ENCODE measurements around the gene PDE9A.

Gene PDE9A

DNA sequence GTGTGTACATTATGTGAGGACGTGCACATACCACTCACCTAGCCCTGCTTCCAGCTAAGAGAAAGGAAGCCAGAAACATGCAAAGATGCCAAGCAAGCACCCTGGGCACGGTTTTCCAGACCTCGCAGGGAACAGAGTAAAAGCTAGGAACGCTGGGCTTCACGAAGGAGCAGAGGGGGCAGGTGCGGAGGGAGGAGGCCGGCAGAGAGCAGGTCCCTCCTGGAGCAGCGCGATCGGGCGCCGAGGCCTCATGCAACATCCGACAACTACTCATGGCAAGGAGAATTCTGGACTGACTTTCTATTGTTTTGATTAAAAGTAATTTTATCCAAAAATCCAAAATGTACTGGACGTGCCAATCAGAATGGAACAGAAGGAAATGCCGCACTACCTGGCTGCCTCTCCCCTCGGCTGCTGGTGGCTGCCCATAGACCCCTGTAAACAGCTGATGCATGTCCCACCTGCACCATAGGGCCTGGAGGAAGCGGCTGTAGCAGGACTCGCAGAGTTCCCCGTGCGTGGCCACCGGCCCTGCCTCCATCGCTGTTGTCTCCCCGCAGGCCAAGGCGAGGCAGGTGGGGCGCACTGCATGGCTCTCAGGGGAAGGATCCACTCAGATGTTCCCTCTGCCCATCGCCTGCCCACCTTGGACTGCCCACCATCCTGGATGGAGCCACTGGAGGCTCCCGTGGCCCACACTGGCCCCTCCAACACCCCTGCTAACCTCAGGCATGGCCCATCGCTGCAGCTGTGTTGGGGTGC lies 132.4 kb downstream of the PDE9A start:
- DNase-seq, result no peak
- Histone ChIP-seq H3K27me3 (replicated peaks in 2 of 5; ENCODE audit: control insufficient read depth in 4 of 5, insufficient read depth in 5 of 5, low read length in 4 of 5) (peaks cover 0 to 8% (median 1%) of the 10 kb centered on the region in 5 experiments), H3K4me1 (ENCODE audit: control extremely low read depth in 1 of 4, control insufficient read depth in 4 of 4, insufficient read depth in 4 of 4, low read length in 3 of 4) (peaks cover 0 to 30% (median 23%) of the 10 kb centered on the region in 4 experiments), H3K9me3 (ENCODE audit: control extremely low read depth in 1 of 5, control insufficient read depth in 4 of 5, insufficient read depth in 2 of 5, low read depth in 1 of 5, low read length in 4 of 5) (no peaks in the 10 kb centered on the region), H3K4me3 (ENCODE audit: control insufficient read depth in 1 of 7, extremely low read depth in 1 of 7, insufficient read depth in 4 of 7, low read depth in 2 of 7, low read length in 6 of 7) (no peak overlapping the region), H3K27ac (ENCODE audit: insufficient read depth in 1 of 2, low read depth in 1 of 2, low read length in 2 of 2, poor library complexity in 1 of 2, severe bottlenecking in 2 of 2) (no peak overlapping the region), H3K36me3 (ENCODE audit: control insufficient read depth in 4 of 4, insufficient read depth in 4 of 4, low read length in 3 of 4) (no peaks in the 10 kb centered on the region)
- POLR2A ChIA-PET, result no interaction called here
- CTCF ChIA-PET, result no interaction called here
- WGBS (ENCODE audit: insufficient coverage), result 95% methylated on average over 26 of the region's 28 CpGs

DNA sequence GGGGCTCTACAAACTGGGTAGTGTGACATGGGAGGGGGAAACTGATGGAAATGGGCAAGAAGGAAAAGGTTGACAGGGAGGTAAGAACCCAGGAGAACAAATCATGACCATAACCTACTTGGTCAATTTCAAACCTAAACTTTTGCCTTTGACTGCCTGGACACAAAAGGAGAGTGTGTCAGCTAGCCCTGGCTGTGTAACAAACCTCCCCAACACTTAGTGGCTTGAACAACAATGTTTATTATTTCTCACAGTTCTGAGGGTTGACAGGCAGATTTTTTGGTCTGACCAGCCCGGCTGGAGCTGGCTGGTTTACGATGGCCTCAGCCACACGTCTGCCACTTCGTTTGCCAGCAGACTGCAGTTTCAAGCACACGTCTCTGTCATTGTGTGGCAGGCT lies 133.5 kb downstream of the PDE9A start:
- Histone ChIP-seq H3K27ac (ENCODE audit: insufficient read depth in 1 of 2, low read depth in 1 of 2, low read length in 2 of 2, poor library complexity in 1 of 2, severe bottlenecking in 2 of 2) (no peak overlapping the region), H3K27me3 (replicated peaks in 2 of 5; ENCODE audit: control insufficient read depth in 4 of 5, insufficient read depth in 5 of 5, low read length in 4 of 5) (no peaks in the 10 kb centered on the region), H3K4me1 (ENCODE audit: control extremely low read depth in 1 of 4, control insufficient read depth in 4 of 4, insufficient read depth in 4 of 4, low read length in 3 of 4) (peaks cover 0 to 21% (median 15%) of the 10 kb centered on the region in 4 experiments), H3K36me3 (ENCODE audit: control insufficient read depth in 4 of 4, insufficient read depth in 4 of 4, low read length in 3 of 4) (no peaks in the 10 kb centered on the region), H3K9me3 (ENCODE audit: control extremely low read depth in 1 of 5, control insufficient read depth in 4 of 5, insufficient read depth in 2 of 5, low read depth in 1 of 5, low read length in 4 of 5) (no peaks in the 10 kb centered on the region), H3K4me3 (ENCODE audit: control insufficient read depth in 1 of 7, extremely low read depth in 1 of 7, insufficient read depth in 4 of 7, low read depth in 2 of 7, low read length in 6 of 7) (no peak overlapping the region)
- ChIA-PET POLR2A (no interaction called here), CTCF (no interaction called here)
- 91% methylated on average over 5 of the region's 5 CpGs for WGBS (ENCODE audit: insufficient coverage)
- DNase-seq, result no peak

DNA sequence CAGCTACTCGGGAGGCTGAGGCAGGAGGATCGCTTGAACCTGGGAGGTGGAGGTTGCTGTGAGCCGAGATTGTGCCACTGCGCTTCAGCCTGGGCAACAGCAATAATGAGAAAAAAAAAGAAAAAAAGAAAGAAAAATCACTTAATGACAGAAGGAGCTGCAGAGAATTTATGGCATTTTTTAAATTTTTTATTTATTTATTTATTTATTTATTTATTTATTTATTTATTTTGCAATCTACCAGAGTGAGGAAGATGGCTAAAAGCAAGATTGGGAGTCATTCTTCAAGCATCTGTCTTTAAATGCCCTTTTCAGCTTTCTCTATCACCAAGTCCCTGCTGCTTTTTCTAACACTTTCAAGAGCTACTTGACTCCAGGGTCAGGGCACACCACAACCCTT lies 134.2 kb downstream of the PDE9A start:
- no peaks in the 10 kb centered on the region for H3K27me3 ChIP-seq (replicated peaks in 2 of 5; ENCODE audit: control insufficient read depth in 4 of 5, insufficient read depth in 5 of 5, low read length in 4 of 5)
- ChIA-PET CTCF (no interaction called here), POLR2A (no interaction called here)

DNA sequence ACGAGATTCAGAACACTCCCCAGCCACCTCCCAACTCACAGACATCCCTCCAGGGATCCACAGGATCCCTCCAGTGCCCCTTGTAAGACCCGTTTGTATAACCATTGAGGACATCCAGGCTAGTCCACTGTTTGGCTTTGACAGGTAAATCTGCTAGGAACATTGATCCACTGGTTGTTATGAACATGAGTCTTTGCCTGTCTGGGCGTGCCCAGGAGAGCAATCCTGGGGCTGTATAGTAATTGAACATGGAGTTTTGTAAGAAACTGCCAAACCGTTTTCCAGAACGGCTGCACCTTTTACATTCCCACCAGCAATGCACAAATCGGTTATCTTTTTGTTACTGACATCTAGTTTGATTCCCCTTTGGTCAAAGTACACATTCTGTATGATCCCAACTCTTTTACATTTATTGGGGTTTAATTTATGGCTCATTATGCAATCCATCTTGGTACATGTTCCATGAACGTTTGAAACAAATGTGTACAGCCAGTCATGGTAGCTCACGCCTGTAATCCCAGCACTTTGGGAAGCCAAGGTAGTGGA lies 137.2 kb downstream of the PDE9A start:
- no peak for DNase-seq
- Histone ChIP-seq H3K4me1 (ENCODE audit: control extremely low read depth in 1 of 4, control insufficient read depth in 4 of 4, insufficient read depth in 4 of 4, low read length in 3 of 4) (no peaks in the 10 kb centered on the region), H3K4me3 (ENCODE audit: control insufficient read depth in 1 of 7, extremely low read depth in 1 of 7, insufficient read depth in 4 of 7, low read depth in 2 of 7, low read length in 6 of 7) (no peak overlapping the region), H3K27ac (ENCODE audit: insufficient read depth in 1 of 2, low read depth in 1 of 2, low read length in 2 of 2, poor library complexity in 1 of 2, severe bottlenecking in 2 of 2) (no peak overlapping the region), H3K36me3 (ENCODE audit: control insufficient read depth in 4 of 4, insufficient read depth in 4 of 4, low read length in 3 of 4) (no peaks in the 10 kb centered on the region), H3K27me3 (replicated peaks in 2 of 5; ENCODE audit: control insufficient read depth in 4 of 5, insufficient read depth in 5 of 5, low read length in 4 of 5) (no peaks in the 10 kb centered on the region), H3K9me3 (ENCODE audit: control extremely low read depth in 1 of 5, control insufficient read depth in 4 of 5, insufficient read depth in 2 of 5, low read depth in 1 of 5, low read length in 4 of 5) (no peaks in the 10 kb centered on the region)
- 92% methylated on average over 6 of the region's 8 CpGs for WGBS (ENCODE audit: insufficient coverage)
- CTCF ChIA-PET, result no interaction called here
- POLR2A ChIA-PET, result no interaction called here

More for the DNA sequence above, 134.2 kb downstream of the PDE9A start:
- peaks cover 0 to 19% (median 12%) of the 10 kb centered on the region in 4 experiments for H3K4me1 ChIP-seq (ENCODE audit: control extremely low read depth in 1 of 4, control insufficient read depth in 4 of 4, insufficient read depth in 4 of 4, low read length in 3 of 4)
- no peaks in the 10 kb centered on the region for H3K9me3 ChIP-seq (ENCODE audit: control extremely low read depth in 1 of 5, control insufficient read depth in 4 of 5, insufficient read depth in 2 of 5, low read depth in 1 of 5, low read length in 4 of 5)
- H3K4me3 ChIP-seq (ENCODE audit: control insufficient read depth in 1 of 7, extremely low read depth in 1 of 7, insufficient read depth in 4 of 7, low read depth in 2 of 7, low read length in 6 of 7), result no peak overlapping the region
- WGBS (ENCODE audit: insufficient coverage), result 100% methylated on average over 2 of the region's 4 CpGs
- no peak overlapping the region for H3K27ac ChIP-seq (ENCODE audit: insufficient read depth in 1 of 2, low read depth in 1 of 2, low read length in 2 of 2, poor library complexity in 1 of 2, severe bottlenecking in 2 of 2)
- DNase-seq, result no peak
- no peaks in the 10 kb centered on the region for H3K36me3 ChIP-seq (ENCODE audit: control insufficient read depth in 4 of 4, insufficient read depth in 4 of 4, low read length in 3 of 4)

DNA sequence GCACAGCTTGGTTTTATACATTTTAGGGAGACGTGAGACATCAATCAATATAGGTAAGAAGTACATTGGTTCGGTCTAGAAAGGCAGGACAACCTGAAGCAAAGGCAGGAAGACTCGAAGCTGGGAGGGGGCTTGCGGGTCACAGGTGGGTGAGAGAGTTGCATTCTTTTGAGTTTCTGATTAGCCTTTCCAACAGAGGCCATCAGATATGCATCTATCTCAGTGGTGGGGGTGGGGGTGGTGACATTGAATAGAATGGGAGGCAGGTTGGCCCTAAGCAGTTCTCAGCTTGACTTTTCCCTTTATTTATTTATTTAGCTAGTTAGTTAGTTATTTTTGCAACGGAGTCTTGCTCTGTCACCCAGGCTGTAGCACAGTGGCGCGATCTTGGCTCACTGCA lies 140.4 kb downstream of the PDE9A start:
- peaks cover 0 to 8% (median 4%) of the 10 kb centered on the region in 4 experiments for H3K4me1 ChIP-seq (ENCODE audit: control extremely low read depth in 1 of 4, control insufficient read depth in 4 of 4, insufficient read depth in 4 of 4, low read length in 3 of 4)
- ChIA-PET POLR2A (no interaction called here), CTCF (no interaction called here)
- no peak overlapping the region for H3K27ac ChIP-seq (ENCODE audit: insufficient read depth in 1 of 2, low read depth in 1 of 2, low read length in 2 of 2, poor library complexity in 1 of 2, severe bottlenecking in 2 of 2)
- no peak overlapping the region for H3K4me3 ChIP-seq (ENCODE audit: control insufficient read depth in 1 of 7, extremely low read depth in 1 of 7, insufficient read depth in 4 of 7, low read depth in 2 of 7, low read length in 6 of 7)
- no peaks in the 10 kb centered on the region for H3K36me3 ChIP-seq (ENCODE audit: control insufficient read depth in 4 of 4, insufficient read depth in 4 of 4, low read length in 3 of 4)
- DNase-seq, result no peak
- H3K27me3 ChIP-seq (replicated peaks in 2 of 5; ENCODE audit: control insufficient read depth in 4 of 5, insufficient read depth in 5 of 5, low read length in 4 of 5), result no peaks in the 10 kb centered on the region
- no peaks in the 10 kb centered on the region for H3K9me3 ChIP-seq (ENCODE audit: control extremely low read depth in 1 of 5, control insufficient read depth in 4 of 5, insufficient read depth in 2 of 5, low read depth in 1 of 5, low read length in 4 of 5)
- WGBS (ENCODE audit: insufficient coverage), result 100% methylated on average over 4 of the region's 7 CpGs

DNA sequence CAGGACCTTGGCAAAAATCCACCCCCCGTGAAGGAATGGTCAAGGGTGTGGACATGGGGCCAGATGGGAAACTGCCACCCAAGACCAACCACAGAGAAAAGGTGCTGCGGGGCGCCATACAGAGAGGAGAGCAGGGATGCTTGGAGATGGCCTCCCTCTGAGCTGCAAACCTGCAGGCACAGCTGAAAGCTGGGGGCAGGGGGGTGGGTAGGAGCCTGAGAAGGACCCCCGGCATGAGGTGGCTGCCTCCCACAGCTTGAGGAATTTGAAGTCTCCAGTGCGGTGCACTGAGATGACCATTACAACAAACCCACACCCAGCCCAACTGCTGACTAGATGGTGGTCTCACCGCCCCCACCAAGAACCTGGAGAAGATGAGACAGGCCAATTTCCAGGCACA lies 141.1 kb downstream of the PDE9A start:
- H3K27me3 ChIP-seq (replicated peaks in 2 of 5; ENCODE audit: control insufficient read depth in 4 of 5, insufficient read depth in 5 of 5, low read length in 4 of 5), result no peaks in the 10 kb centered on the region
- H3K4me3 ChIP-seq (ENCODE audit: control insufficient read depth in 1 of 7, extremely low read depth in 1 of 7, insufficient read depth in 4 of 7, low read depth in 2 of 7, low read length in 6 of 7), result no peak overlapping the region
- no peaks in the 10 kb centered on the region for H3K9me3 ChIP-seq (ENCODE audit: control extremely low read depth in 1 of 5, control insufficient read depth in 4 of 5, insufficient read depth in 2 of 5, low read depth in 1 of 5, low read length in 4 of 5)
- H3K36me3 ChIP-seq (ENCODE audit: control insufficient read depth in 4 of 4, insufficient read depth in 4 of 4, low read length in 3 of 4), result no peaks in the 10 kb centered on the region
- no peak overlapping the region for H3K27ac ChIP-seq (ENCODE audit: insufficient read depth in 1 of 2, low read depth in 1 of 2, low read length in 2 of 2, poor library complexity in 1 of 2, severe bottlenecking in 2 of 2)
- no peak for DNase-seq
- ChIA-PET POLR2A (no interaction called here), CTCF (interaction anchor here (1.4 kb wide), 1 partner anchor 12 kb away, joined by 4 read pairs; no protein-coding TSS in a partner anchor)
- 98% methylated on average over 5 of the region's 6 CpGs for WGBS (ENCODE audit: insufficient coverage)
- H3K4me1 ChIP-seq (ENCODE audit: control extremely low read depth in 1 of 4, control insufficient read depth in 4 of 4, insufficient read depth in 4 of 4, low read length in 3 of 4), result peaks cover 0 to 8% (median 4%) of the 10 kb centered on the region in 4 experiments

DNA sequence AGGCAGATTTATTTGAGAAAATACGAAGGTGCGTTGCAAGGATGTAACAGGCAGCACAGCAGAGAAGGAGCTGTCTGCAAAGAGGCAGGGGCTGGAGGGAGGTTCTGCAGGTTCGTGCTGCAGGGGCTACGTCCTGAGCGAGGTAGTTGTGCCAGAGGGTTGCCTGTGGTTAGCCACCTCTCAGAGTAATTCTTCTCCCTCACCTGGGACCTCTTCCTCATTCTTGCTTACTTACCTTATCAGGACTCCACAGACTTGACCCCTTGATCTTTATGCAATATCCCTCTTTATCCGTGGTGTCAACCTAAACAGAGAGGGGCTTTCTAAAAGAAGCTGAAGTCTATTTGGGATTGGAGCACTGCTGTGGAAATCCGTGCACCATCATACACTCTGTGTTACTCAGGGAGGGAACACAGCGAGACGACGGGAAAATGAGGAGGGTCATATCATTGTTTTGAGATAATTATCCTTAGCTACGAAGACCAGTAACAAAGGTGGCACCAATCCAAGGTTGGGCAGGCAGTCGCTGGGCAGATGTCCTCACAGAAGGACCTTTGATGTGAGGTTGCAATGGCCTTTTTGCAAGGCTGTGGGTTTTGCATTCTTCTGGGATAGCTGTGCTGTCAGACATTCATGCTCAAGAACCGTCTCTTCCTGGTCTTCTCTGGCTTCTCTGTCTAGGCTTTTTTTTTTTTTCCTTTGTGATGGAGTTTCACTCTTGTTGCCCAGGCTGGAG lies 143.1 kb downstream of the PDE9A start:
- peaks cover 0 to 11% (median 6%) of the 10 kb centered on the region in 4 experiments for H3K4me1 ChIP-seq (ENCODE audit: control extremely low read depth in 1 of 4, control insufficient read depth in 4 of 4, insufficient read depth in 4 of 4, low read length in 3 of 4)
- no peaks in the 10 kb centered on the region for H3K27me3 ChIP-seq (replicated peaks in 2 of 5; ENCODE audit: control insufficient read depth in 4 of 5, insufficient read depth in 5 of 5, low read length in 4 of 5)
- WGBS (ENCODE audit: insufficient coverage), result 82% methylated on average over 8 of the region's 13 CpGs
- DNase-seq, result peak in 1 of 3 donors; percentile 22
- H3K4me3 ChIP-seq (ENCODE audit: control insufficient read depth in 1 of 7, extremely low read depth in 1 of 7, insufficient read depth in 4 of 7, low read depth in 2 of 7, low read length in 6 of 7), result no peak overlapping the region
- ChIA-PET CTCF (interaction anchor here (1.4 to 1.7 kb wide), 2 partner anchors 13 to 204 kb away, joined by 3 to 4 read pairs; no protein-coding TSS in a partner anchor), POLR2A (interaction anchor here (0.6 kb wide), 1 partner anchor 236 kb away, joined by 4 read pairs; no protein-coding TSS in a partner anchor)
- no peaks in the 10 kb centered on the region for H3K9me3 ChIP-seq (ENCODE audit: control extremely low read depth in 1 of 5, control insufficient read depth in 4 of 5, insufficient read depth in 2 of 5, low read depth in 1 of 5, low read length in 4 of 5)
- no peaks in the 10 kb centered on the region for H3K36me3 ChIP-seq (ENCODE audit: control insufficient read depth in 4 of 4, insufficient read depth in 4 of 4, low read length in 3 of 4)
- H3K27ac ChIP-seq (ENCODE audit: insufficient read depth in 1 of 2, low read depth in 1 of 2, low read length in 2 of 2, poor library complexity in 1 of 2, severe bottlenecking in 2 of 2), result no peak overlapping the region
